HG02870 (cell line): ENCODE results near the gene CPEB1.
"Not testable (repeated sequence)": the region's sequence is repeated elsewhere in the genome, so short reads cannot be mapped to it uniquely, and the experiment has no call there.

Experiments
- ATAC-seq: cut with Tn5 transposase; IDR thresholded peaks from one replicate; pipeline ENCODE4 v1.9.1; 2021; ENCODE audit warnings: mild to moderate bottlenecking, moderate library complexity; ENCODE audit not compliant: unreplicated experiment

The CPEB1 gene

DNA sequence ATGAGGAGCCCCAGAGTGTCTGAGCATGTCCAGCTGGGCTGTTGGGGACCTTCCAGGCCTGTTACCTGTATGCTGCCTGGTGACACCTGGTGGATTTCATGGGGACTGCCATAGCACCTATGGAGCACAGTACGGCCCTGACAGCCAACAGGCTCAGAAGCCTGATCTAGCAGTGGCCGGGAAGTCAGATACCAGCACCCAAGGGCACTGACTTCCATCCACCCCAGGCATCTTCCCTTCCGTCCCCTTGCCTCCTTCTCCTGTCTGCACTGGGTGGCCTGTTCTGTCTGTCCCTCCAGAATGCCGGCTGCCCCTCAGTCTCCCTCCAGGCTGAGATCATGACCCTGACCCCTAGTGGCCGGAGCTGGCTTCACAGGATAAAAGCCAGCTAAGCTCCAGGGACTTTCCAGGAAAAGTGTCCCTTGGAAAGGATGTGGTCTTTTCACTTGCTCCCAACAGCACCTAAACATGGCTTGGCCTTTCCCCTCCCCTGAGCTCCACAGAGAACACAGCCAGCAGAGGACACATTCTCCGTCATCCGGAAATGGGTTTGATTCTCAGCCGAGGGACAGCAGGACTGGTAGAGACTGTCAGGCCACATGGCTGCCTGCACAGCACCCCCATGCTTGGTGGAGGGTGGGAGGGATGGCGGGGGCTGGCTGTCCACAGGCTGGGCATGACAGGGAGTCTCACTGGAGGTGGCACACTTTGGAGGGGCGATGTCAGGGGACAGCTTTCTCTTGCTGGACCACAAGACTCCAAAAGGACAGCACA lies 116.4 kb downstream of the CPEB1 start:
- ATAC-seq: peak; percentile 80

DNA sequence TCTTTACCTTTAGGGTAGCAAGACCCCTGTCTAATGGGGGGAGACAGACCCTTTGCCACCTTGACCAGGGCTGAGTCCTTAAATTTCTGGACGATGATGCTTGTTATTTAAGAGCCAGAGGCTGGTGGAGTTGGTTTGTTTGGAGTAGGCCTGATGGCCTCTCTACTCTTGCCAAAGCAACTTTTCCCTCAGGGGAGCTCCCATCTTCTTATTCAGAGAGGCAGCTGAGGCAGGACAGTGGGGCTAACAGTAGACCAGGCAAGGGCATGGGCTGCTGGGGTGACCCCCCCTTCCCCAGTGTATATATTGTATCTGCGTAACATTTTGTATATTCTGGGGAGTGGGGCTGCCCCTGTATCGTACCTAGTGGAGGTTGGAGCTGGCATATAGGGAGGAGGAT lies 117.2 kb downstream of the CPEB1 start:
- ATAC-seq: no peak

DNA sequence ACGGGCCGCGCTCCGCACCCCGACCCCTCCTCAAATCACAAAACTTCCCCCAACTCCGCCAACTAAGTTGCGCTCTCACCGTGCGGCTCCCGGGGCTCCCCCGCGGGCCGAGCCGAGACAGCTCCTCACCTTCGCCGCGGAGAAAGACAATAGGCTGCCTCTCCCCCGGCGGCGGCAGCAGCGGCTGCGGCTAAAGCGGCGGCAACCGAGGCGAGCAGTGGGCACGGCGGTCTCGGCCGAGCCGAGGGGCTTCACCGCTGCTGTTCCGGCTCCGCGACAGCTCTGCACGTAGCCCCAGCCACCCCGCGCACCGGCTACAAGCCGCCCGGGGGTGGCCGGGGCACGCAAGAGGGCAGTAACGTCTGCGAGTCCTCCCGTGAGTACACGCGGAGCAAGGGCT lies 133.6 kb downstream of the CPEB1 start:
- ATAC-seq: not testable (repeated sequence)

DNA sequence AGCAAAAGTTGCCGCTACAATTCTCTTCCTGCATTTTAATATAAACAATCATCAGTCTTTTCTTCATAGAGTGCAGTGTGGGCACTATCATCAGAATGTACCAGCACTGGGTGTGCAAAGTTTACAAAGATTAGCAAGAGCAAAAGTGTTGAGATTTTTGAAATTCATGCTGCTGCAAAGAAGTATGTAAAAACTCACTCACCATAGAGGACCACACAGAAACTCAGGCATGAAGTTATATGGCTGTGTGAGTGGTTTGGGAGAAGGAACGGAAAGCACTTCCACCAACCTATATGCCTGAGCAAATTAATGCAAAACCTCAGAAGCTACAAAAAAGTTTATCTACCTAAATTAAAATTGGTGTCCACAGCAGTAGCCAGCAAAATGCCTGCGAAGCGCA lies 139.5 kb downstream of the CPEB1 start:
- not testable (repeated sequence) for ATAC-seq

DNA sequence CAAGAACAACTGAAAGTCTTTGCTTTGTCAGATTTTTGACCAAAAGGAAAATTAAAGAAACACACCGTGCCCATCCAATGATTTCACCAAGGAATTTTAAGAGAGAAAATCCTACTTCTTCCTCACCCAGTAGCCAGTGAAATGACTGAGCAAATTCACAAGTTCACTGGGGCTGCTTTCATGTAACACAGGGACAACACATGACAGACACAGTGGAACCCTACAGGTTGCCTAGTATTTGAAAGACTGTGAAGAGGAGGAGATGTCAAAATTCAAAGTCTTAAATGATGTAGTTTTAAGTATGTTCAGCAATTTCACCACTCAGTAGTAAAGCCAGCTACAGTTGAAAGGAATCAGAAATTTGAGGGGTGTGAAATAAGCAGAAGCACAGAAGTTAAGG lies 140.1 kb downstream of the CPEB1 start:
- ATAC-seq: not testable (repeated sequence)

DNA sequence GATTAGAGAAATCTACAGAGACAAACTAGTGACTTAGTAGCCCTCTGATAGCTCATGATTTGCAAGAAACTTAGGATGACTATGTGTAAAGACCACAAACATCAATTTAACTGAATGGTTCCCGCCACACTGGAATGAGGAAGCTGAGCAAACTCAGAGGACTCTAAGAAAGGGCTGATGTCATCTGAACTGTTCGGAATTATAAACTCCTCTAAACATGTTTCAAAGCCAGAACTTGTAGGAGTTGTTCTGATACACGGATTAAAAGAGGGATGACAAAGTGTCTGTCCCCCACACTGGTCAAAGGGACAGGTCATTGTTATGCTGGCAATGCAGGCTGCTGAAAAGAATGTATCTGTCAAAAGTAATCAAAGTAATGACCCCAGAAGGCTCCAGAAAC lies 141.3 kb downstream of the CPEB1 start:
- not testable (repeated sequence) for ATAC-seq

DNA sequence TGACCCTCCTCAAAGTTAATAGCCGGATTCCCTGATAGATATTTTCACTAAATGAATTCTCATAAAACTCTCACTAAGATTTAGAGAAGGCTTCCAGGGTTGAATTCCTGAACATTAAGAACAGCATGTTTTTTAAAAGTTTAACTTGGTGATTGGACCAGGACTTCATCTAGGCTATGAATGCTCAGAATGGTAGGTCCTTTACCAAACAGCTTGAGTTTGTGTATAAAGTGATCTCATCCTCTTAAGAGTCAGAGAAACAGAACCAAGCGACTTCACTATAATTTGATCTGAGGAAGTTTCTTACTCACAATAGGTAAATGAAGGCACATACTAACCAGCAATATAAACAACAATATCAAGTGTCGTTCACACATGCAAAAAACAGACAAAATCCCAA lies 143.1 kb downstream of the CPEB1 start:
- ATAC-seq: not testable (repeated sequence)

DNA sequence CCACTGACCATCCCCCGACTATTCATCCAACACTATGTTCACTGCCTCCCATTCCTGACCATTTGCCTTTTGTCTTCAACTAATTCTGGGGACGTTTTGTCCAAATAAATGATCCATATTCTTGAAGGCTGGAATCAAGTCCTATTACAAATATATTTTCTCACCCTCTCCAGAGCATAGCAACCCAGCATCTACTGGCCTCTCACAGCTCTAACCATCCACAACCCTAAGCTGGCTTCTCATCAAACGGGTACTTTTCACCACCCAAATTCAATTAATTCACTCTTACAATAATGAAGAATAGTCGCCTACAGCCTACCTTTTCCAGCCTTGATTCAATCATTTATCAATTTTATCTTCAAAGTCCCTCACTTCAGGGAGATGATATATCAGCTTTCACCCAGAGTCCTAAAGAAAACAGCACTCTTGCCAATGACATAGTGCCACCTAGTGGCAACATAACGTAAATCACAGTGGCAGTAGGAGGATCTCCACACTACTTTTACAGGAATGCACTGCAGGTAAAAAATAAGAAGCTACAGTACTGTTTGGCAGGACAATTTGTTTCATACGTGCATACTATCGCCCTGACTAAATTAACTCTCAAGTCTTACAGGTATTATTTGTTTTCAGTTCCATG lies 144.3 kb downstream of the CPEB1 start:
- ATAC-seq: not testable (repeated sequence)

DNA sequence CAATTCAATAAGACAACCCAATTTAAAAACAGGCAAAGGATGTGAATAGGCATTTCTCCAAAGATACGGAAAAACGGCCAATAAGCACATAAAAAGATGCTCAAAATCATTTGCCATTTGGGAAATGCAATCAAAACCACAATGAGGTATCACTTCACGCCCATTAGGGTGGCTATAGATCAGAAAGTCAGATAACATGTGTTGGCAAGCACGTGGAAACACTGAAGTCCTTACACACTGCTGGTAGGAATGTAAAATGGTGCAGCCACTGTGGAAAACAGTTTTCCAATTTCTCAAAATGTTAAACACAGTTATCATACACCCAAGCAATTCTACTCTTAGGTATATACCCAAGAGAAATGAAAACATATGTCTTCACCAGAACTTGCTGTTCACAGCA lies 146.4 kb downstream of the CPEB1 start:
- ATAC-seq: not testable (repeated sequence)

DNA sequence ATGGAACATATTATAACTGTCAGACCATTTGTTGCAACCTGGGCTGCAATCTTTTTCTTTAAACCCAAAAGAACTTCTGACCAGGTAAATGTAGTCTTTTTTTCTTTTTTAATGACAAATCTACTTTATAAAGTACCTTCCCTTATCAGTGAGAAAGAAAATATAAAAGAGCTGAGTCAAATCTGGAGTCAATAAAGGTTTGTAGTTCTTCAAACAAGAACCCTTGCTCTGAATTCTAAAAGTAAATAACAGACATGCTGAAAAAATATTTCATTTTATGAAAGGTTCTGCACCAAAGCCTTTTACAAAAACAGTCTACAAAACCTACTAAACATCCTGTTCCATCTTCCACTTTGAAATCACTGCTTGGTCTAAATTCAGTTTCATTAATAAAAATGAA lies 149.2 kb downstream of the CPEB1 start:
- not testable (repeated sequence) for ATAC-seq
